HUES64 (cell line): ENCODE data around the gene STXBP1.

ENCODE experiments used
- H3K27ac ChIP-seq: 2 replicates; pipeline ENCODE4 v1.7.0; 2013; ENCODE audit warnings: low read depth, low read length, inconsistent platforms
- H3K27me3 ChIP-seq: 2 replicates; pipeline ENCODE4 v1.6.1; 2013; ENCODE audit warnings: mild to moderate bottlenecking, low read length; ENCODE audit not compliant: insufficient read depth
- H3K36me3 ChIP-seq: 2 replicates; pipeline ENCODE4 v1.6.1; 2013; ENCODE audit warnings: mild to moderate bottlenecking, low read length; ENCODE audit not compliant: insufficient read depth
- H3K4me1 ChIP-seq: 2 replicates; pipeline ENCODE4 v1.6.1; 2013; ENCODE audit warnings: mild to moderate bottlenecking, low read length, moderate library complexity; ENCODE audit not compliant: insufficient read depth
- H3K4me3 ChIP-seq: 2 replicates; pipeline ENCODE4 v1.5.1; 2013; ENCODE audit warnings: mild to moderate bottlenecking, low read length, moderate library complexity
- H3K9ac ChIP-seq: 2 replicates; pipeline ENCODE4 v1.6.1; 2013; ENCODE audit warnings: mild to moderate bottlenecking, low read depth, low read length
- H3K9me3 ChIP-seq: 2 replicates; pipeline ENCODE4 v1.6.1; 2013; ENCODE audit warnings: low read depth, low read length; ENCODE audit not compliant: insufficient read depth
- WGBS: fragments of 150-250, 120-280 bp; methylation state at CpG from one replicate; pipeline ENCODE4 v1.1.7; 2013; ENCODE audit warnings: missing lambda C conversion rate; 5-methylcytosine and 5-hydroxymethylcytosine counted together

The STXBP1 gene

DNA sequence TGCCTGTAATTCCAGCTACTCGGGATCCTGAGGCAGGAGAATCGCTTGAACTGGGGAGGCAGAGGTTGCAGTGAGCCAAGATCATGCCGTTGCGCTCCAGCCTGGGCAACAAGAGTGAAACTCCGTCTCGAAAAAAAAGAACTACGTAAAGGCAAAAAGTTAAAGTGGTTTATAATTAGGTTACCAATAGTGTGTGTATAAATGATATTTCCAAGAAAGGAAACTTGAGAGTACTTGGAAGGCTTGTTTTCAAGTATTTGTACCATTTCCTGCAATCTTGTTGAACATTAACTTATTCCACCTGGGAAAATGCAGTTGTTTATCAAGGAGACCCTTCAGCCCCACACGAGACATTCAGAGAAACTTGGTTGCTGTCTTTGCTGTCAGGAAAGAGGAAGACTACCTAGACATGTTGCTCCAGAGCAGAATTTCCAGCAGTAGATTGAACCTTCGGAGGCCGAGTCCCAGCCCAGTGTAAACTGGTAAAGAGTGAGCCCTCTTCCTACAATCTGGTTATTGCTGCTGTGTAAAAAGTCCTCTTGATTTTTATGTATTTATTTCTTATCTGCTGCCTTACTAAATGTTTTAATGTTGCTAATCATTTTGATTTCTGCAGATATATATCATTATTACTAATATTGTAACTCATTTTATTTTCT, 30.1 kb downstream of the STXBP1 start:
- H3K27me3 ChIP-seq: no peaks in the 10 kb centered on the region
- WGBS: 85% methylated on average over 10 of the region's 10 CpGs
- no peaks in the 10 kb centered on the region for H3K36me3 ChIP-seq
- peaks cover 21% of the 10 kb centered on the region; the same call in 1 of the 2 replicates for H3K4me1 ChIP-seq
- H3K4me3 ChIP-seq: no peak overlapping the region
- no peak overlapping the region for H3K9ac ChIP-seq
- H3K27ac ChIP-seq: no peak overlapping the region
- no peaks in the 10 kb centered on the region for H3K9me3 ChIP-seq

GRCh38 chr9:127644146-127644827, 32.2 kb downstream of the STXBP1 start:
- peaks cover 21% of the 10 kb centered on the region; the same call in 1 of the 2 replicates for H3K4me1 ChIP-seq
- no peaks in the 10 kb centered on the region for H3K27me3 ChIP-seq
- no peak overlapping the region for H3K4me3 ChIP-seq
- H3K27ac ChIP-seq: no peak overlapping the region
- no peaks in the 10 kb centered on the region for H3K9me3 ChIP-seq
- 92% methylated on average over 8 of the region's 8 CpGs for WGBS
- H3K9ac ChIP-seq: no peak overlapping the region
- H3K36me3 ChIP-seq: no peaks in the 10 kb centered on the region

- Histone ChIP-seq H3K27me3 (no peaks in the 10 kb centered on the region), H3K9ac (no peak overlapping the region), H3K4me1 (peaks cover 21% of the 10 kb centered on the region; the same call in 1 of the 2 replicates), H3K27ac (no peak overlapping the region), H3K4me3 (no peak overlapping the region), H3K9me3 (no peaks in the 10 kb centered on the region), H3K36me3 (no peaks in the 10 kb centered on the region)
- WGBS: 88% methylated on average over 4 of the region's 4 CpGs
Observed at GRCh38 chr9:127644943-127645342, 32.9 kb downstream of the STXBP1 start.

DNA sequence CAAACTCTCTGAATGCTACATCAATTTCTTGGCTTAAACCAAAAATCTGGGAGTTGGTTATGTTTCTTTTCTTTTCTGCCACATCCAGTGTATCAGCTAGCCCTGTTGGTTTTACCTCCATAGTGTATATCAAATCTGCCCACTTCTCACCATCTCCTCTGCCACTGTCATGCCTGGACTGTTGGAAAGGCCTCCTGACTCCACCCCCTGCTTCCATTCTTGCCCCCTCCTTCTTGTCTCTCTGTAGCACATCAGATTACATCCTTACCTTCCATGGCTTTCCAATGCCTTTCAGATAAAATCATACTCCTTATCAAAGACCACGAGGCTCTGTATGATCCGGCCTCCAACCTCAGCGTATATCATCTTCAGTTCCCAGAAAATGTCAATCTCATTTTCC, 35.4 kb downstream of the STXBP1 start:
- Histone ChIP-seq H3K36me3 (no peaks in the 10 kb centered on the region), H3K27ac (no peak overlapping the region), H3K9ac (no peak overlapping the region), H3K4me3 (no peak overlapping the region), H3K27me3 (no peaks in the 10 kb centered on the region), H3K9me3 (no peaks in the 10 kb centered on the region), H3K4me1 (peaks cover 27% of the 10 kb centered on the region)
- WGBS: 95% methylated on average over 3 of the region's 3 CpGs

DNA sequence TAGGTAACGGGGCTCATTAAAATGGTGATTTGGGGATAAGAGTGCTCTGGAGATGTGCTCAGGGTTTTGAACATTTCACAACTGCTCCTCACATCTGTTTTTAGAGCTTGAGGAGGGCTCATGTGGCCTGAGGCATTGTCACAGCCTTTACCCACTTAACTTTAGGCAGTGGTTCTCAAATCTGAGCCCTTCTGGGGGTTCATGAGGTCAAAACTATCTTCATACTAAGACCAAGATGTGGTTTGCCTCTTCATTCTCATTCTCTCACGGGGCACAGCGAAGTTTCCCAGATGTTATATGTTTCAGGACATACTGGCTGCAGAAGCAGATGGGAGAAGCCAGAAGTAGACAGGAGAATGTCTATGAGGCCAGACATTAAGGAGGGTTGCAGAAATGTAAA, 38.4 kb downstream of the STXBP1 start:
- WGBS: 89% methylated on average over 3 of the region's 3 CpGs
- Histone ChIP-seq H3K4me3 (no peak overlapping the region), H3K36me3 (no peaks in the 10 kb centered on the region; the same call in 1 of the 2 replicates), H3K4me1 (peaks cover 34% of the 10 kb centered on the region), H3K27ac (no peak overlapping the region), H3K27me3 (no peaks in the 10 kb centered on the region), H3K9ac (no peak overlapping the region), H3K9me3 (no peaks in the 10 kb centered on the region)

- Histone ChIP-seq H3K9ac (no peak overlapping the region), H3K36me3 (no peaks in the 10 kb centered on the region; the same call in 1 of the 2 replicates), H3K27ac (no peak overlapping the region), H3K27me3 (no peaks in the 10 kb centered on the region), H3K4me3 (no peak overlapping the region), H3K4me1 (peaks cover 27% of the 10 kb centered on the region), H3K9me3 (no peaks in the 10 kb centered on the region)
- 81% methylated on average over 8 of the region's 9 CpGs for WGBS
Observed at GRCh38 chr9:127651697-127652610, 39.9 kb downstream of the STXBP1 start.

GRCh38 chr9:127652733-127653132, 40.7 kb downstream of the STXBP1 start:
- H3K27me3 ChIP-seq: no peaks in the 10 kb centered on the region
- no peaks in the 10 kb centered on the region; the same call in 1 of the 2 replicates for H3K36me3 ChIP-seq
- no peak overlapping the region for H3K9ac ChIP-seq
- H3K4me3 ChIP-seq: no peak overlapping the region
- 97% methylated on average over 1 of the region's 3 CpGs for WGBS
- no peak overlapping the region for H3K27ac ChIP-seq
- peaks cover 27% of the 10 kb centered on the region for H3K4me1 ChIP-seq
- no peaks in the 10 kb centered on the region for H3K9me3 ChIP-seq

GRCh38 chr9:127654619-127655018, 42.5 kb downstream of the STXBP1 start:
- Histone ChIP-seq H3K36me3 (peaks cover 5% of the 10 kb centered on the region), H3K9me3 (no peaks in the 10 kb centered on the region), H3K4me3 (no peak overlapping the region), H3K9ac (0 out of 2 replicates have a peak overlapping the region, but pooled peaks have one; percentile 21), H3K27ac (peak overlapping the region; percentile 83; the same call in 1 of the 2 replicates), H3K4me1 (peaks cover 27% of the 10 kb centered on the region), H3K27me3 (no peaks in the 10 kb centered on the region)
- WGBS: 19% methylated on average over 5 of the region's 5 CpGs

- no peak overlapping the region for H3K27ac ChIP-seq
- no peaks in the 10 kb centered on the region for H3K27me3 ChIP-seq
- H3K4me3 ChIP-seq: no peak overlapping the region
- 90% methylated on average over 5 of the region's 5 CpGs for WGBS
- peaks cover 29% of the 10 kb centered on the region for H3K36me3 ChIP-seq
- no peak overlapping the region for H3K9ac ChIP-seq
- peaks cover 17% of the 10 kb centered on the region for H3K4me1 ChIP-seq
- H3K9me3 ChIP-seq: no peaks in the 10 kb centered on the region
Observed at GRCh38 chr9:127658428-127658827, 46.4 kb downstream of the STXBP1 start.

DNA sequence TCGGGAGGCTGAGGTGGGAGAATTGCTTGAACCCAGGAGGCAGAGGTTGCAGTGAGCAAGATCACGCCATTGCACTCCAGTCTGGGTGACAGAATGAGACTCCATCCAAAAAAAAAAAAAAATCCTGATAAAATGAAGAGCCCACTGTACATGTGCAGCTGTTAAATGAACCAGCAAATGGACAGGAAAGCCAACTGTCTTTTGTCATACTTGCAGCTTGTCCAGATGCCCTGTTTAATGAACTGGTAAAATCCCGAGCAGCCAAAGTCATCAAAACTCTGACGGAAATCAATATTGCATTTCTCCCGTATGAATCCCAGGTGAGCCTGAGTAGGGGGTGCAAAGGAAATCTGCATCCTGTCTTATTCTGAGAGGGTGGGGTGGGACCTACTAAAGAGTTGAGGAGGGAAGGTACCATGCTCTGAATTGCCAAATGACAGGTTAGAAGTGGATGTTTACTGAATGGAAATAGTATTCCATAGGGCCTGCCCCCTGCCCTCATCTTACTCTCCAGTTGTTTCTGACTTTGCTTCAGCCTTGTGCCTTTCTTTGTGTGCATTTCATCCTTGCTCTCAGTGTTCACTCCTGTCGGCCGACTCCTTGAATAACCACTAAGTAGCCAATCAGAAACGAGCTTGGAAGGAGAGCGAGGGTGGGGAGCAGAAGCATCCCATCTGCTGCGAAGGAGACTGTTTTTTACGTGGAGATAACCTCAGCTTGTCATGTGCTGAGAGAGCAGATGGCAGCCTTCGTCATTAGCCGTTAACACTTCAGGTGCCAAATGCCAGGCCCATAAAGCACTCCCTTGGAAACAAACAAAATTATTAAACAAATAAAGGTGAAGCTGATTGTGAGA, 49.0 kb downstream of the STXBP1 start:
- 85% methylated on average over 13 of the region's 13 CpGs for WGBS
- H3K27ac ChIP-seq: no peak overlapping the region

More for the DNA sequence above, 49.0 kb downstream of the STXBP1 start:
- H3K4me1 ChIP-seq: no peaks in the 10 kb centered on the region
- H3K4me3 ChIP-seq: no peak overlapping the region
- H3K9ac ChIP-seq: no peak overlapping the region
- peaks cover 51% of the 10 kb centered on the region for H3K36me3 ChIP-seq
- no peaks in the 10 kb centered on the region for H3K27me3 ChIP-seq
- H3K9me3 ChIP-seq: no peaks in the 10 kb centered on the region
